ENCODE results near the gene ZNF638. TPM values are rescaled to one million over a fixed set of nuclear protein-coding genes. Genes with fewer than 3 reads are reported as not detected.

The ZNF638 gene
- total and polyA plus RNA-seq, 9 of the 15 experiments (the other 6 are each of a cell fraction or from before 2014, with no cell fraction given): 53.3 to 165 (median 98.8) TPM

DNA sequence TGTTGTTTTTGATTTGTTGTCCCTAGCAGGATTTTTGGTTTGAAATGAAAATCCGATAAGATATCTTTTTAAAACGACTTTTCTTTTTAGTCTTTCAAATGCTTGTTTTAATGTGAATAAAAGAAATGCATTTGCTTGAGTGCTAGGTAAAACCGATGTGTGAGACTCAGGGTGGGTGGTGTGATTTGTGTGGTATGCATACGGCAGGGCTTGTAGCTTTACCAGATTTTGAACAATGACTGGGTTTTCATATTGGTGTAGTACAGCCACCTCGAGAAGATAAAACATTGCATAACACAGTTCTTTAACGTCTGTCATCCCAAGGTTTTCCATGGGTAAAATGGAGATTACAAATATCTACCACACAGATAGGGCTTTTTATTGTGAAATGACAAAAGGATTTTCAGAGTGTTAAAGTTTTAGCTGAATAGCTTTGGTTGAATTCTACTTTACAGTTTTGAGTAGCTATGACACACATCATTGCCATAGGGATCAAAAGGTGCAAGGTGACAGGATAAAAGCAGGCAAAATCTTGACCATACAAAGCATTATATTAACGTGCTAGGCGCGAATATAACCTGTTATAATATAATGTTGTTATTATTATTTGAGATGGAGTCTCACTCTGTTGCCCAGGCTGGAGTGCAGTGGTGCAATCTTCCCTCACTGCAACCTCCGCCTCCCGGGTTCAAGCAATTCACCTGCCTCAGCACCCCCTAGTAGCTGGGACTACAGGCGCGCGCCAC is 824 bp upstream of the ZNF638 start:
- 10% methylated on average over 14 of the region's 14 CpGs for WGBS (ENCODE audit: insufficient coverage, low coverage, missing lambda C conversion rate)
- H3K27me3 ChIP-seq (ENCODE audit: control insufficient read depth in 2 of 2, insufficient read depth in 2 of 2, low read length in 2 of 2): no peaks in the 10 kb centered on the region
- peaks cover 42% of the 10 kb centered on the region for H3K79me2 ChIP-seq (ENCODE audit: control insufficient read depth, insufficient read depth, low read length)
- no peak for DNase-seq (ENCODE audit: extremely low read depth in 1 of 4, low spot score in 3 of 4)
- no peaks in the 10 kb centered on the region for H3K9me1 ChIP-seq (ENCODE audit: control insufficient read depth, insufficient read depth, low read length)
- in situ Hi-C loops (cut with MboI): no loop called here
- no peaks in the 10 kb centered on the region for H3K9me3 ChIP-seq (replicated peaks; ENCODE audit: control insufficient read depth, insufficient read depth, low read depth, low read length)
- H3K9ac ChIP-seq (ENCODE audit: insufficient read depth in 1 of 2, low read depth in 2 of 2, low read length in 2 of 2): peak overlapping the region in 1 of 2 experiments; percentile 33; a peak in 2 of 4 replicates
- TF ChIP-seq CEBPG (CRISPR knock-in tag; IDR thresholded peaks at IDR 0.05) (no peak), CEBPG (tag; conservative IDR thresholded peaks at IDR 0.05 in 1 of 2, IDR thresholded peaks at IDR 0.05 in 1 of 2) (peak; percentile 30 to 42; a peak in 1 of 4 replicates), ZKSCAN8 (CRISPR knock-in tag; IDR thresholded peaks at IDR 0.05) (no peak), ZNF77 (CRISPR knock-in tag; IDR thresholded peaks at IDR 0.05) (no peak), CEBPB (tag; IDR thresholded peaks at IDR 0.05) (peak; percentile 70), ZNF121 (CRISPR knock-in tag; conservative IDR thresholded peaks at IDR 0.05) (peak; percentile 49), SMARCA5 (IDR thresholded peaks at IDR 0.05) (0 out of 2 replicates have a peak, but pooled peaks have one; percentile 18), ATF1 (CRISPR knock-in tag; IDR thresholded peaks at IDR 0.05) (no peak), ATF1 (tag; IDR thresholded peaks at IDR 0.05) (0 out of 2 replicates have a peak, but pooled peaks have one; percentile 12)
- TF ChIP-seq, protein P1, sequence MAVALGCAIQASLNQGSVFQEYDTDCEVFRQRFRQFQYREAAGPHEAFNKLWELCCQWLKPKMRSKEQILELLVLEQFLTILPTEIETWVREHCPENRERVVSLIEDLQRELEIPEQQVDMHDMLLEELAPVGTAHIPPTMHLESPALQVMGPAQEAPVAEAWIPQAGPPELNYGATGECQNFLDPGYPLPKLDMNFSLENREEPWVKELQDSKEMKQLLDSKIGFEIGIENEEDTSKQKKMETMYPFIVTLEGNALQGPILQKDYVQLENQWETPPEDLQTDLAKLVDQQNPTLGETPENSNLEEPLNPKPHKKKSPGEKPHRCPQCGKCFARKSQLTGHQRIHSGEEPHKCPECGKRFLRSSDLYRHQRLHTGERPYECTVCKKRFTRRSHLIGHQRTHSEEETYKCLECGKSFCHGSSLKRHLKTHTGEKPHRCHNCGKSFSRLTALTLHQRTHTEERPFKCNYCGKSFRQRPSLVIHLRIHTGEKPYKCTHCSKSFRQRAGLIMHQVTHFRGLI (CRISPR knock-in tag; IDR thresholded peaks at IDR 0.05): no peak
- TF ChIP-seq, protein P2, sequence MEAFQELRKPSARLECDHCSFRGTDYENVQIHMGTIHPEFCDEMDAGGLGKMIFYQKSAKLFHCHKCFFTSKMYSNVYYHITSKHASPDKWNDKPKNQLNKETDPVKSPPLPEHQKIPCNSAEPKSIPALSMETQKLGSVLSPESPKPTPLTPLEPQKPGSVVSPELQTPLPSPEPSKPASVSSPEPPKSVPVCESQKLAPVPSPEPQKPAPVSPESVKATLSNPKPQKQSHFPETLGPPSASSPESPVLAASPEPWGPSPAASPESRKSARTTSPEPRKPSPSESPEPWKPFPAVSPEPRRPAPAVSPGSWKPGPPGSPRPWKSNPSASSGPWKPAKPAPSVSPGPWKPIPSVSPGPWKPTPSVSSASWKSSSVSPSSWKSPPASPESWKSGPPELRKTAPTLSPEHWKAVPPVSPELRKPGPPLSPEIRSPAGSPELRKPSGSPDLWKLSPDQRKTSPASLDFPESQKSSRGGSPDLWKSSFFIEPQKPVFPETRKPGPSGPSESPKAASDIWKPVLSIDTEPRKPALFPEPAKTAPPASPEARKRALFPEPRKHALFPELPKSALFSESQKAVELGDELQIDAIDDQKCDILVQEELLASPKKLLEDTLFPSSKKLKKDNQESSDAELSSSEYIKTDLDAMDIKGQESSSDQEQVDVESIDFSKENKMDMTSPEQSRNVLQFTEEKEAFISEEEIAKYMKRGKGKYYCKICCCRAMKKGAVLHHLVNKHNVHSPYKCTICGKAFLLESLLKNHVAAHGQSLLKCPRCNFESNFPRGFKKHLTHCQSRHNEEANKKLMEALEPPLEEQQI (IDR thresholded peaks at IDR 0.05): 0 out of 2 replicates have a peak, but pooled peaks have one; percentile 3
- peaks cover 4 to 8% of the 10 kb centered on the region in 2 experiments; a peak in 3 of 5 replicates for H3K4me1 ChIP-seq (replicated peaks in 1 of 2; ENCODE audit: control insufficient read depth in 2 of 2, insufficient read depth in 2 of 2, low read length in 2 of 2)
- no peak for ATAC-seq
- no peak overlapping the region for H3K27ac ChIP-seq (ENCODE audit: extremely low read depth, low read depth, low read length)
- ChIA-PET POLR2A (interaction anchor here (0.6 to 3.8 kb wide), 5 partner anchors 10 to 259 kb away, joined by 3 to 24 read pairs (median 3); no protein-coding TSS in a partner anchor), CTCF (ENCODE audit: low intra/inter-chr PET ratio) (no interaction called here)
- peak overlapping the region; percentile 98 for H2AFZ ChIP-seq (ENCODE audit: low read depth, low read length)
- no peak for FAIRE-seq
- H3K36me3 ChIP-seq (ENCODE audit: control insufficient read depth, insufficient read depth, low read length): peaks cover 23% of the 10 kb centered on the region
- no TSS peak for BruUV-seq (replicated peaks)
- H3K4me3 ChIP-seq: peak overlapping the region; percentile 98
- H3K4me2 ChIP-seq (ENCODE audit: insufficient read depth, low read length): peak overlapping the region; percentile 96
- no peaks in the 10 kb centered on the region for H4K20me1 ChIP-seq (replicated peaks; ENCODE audit: control insufficient read depth, insufficient read depth, low read length)
- intact Hi-C loops (cut with micrococcal nuclease): no loop called here

Data from K562 (cell line).